Activated T-cell treated with anti-CD3 and anti-CD28 coated beads, Interleukin-2, amount 50 U/mL, for 4 hours (primary cell): ENCODE data around the gene SNAI3. TPM values are rescaled to one million over a fixed set of nuclear protein-coding genes. Genes with fewer than 3 reads are reported as not detected.

Source experiments
- ATAC-seq, 2 donors: fragments of 200-7000 bp; cut with Tn5 transposase; one replicate each; pipeline ENCODE4 v1.10.0; 2021
- DNase-seq: peaks from one replicate; pipeline ENCODE4 v3.0.0-alpha.2; 2020
- H3K27me3 Mint-ChIP-seq: one replicate; pipeline ENCODE4 v1.8.0; 2021; ENCODE audit warnings: low read depth, mixed read lengths
- H3K36me3 Mint-ChIP-seq: one replicate; pipeline ENCODE4 v1.8.0; 2022; ENCODE audit warnings: mixed read lengths; ENCODE audit not compliant: insufficient read depth
- H3K4me1 Mint-ChIP-seq: one replicate; pipeline ENCODE4 v1.8.0; 2021; ENCODE audit warnings: low read depth, mixed read lengths
- H3K4me3 Mint-ChIP-seq: one replicate; pipeline ENCODE4 v1.8.0; 2021; ENCODE audit warnings: mild to moderate bottlenecking, moderate library complexity, mixed read lengths
- H3K9me3 Mint-ChIP-seq: one replicate; pipeline ENCODE4 v1.8.0; 2021; ENCODE audit warnings: mixed read lengths
- total RNA-seq, 3 donors: library from RNA; stranded (reverse); gene quantifications; one replicate each; pipeline ENCODE4 v1.2.1, GENCODE V29; 2021

SNAI3 gene
- total RNA-seq, 3 donors from 2014 or later = 0.90 to 1.3 (median 1.2) TPM

- DNase-seq = peak; percentile 93
- Mint-ChIP-seq H3K4me1 (peaks cover 16% of the 10 kb centered on the region), H3K9me3 (no peaks in the 10 kb centered on the region), H3K4me3 (peak within 1 kb of the TSS; percentile 91), H3K27me3 (no peaks in the 10 kb centered on the region), H3K36me3 (peaks cover 3% of the 10 kb centered on the region)
- peak; percentile 99 for ATAC-seq
Observed at GRCh38 chr16:88662843-88663606, 23.3 kb downstream of the SNAI3 start, which contains the start of gene MVD. MVD (minus strand) TSS chr16:88663091; CDS start chr16:88663080, 11 bp downstream.

- H3K4me1 Mint-ChIP-seq = peaks cover 16% of the 10 kb centered on the region
- no peaks in the 10 kb centered on the region for H3K27me3 Mint-ChIP-seq
- peaks cover 3% of the 10 kb centered on the region for H3K36me3 Mint-ChIP-seq
- ATAC-seq = peak in 1 of 2 donors; percentile 0
- H3K4me3 Mint-ChIP-seq = peak overlapping the region; percentile 91
- no peaks in the 10 kb centered on the region for H3K9me3 Mint-ChIP-seq
- DNase-seq = no peak
Observed at GRCh38 chr16:88662222-88662842, 24.0 kb downstream of the SNAI3 start.

GRCh38 chr16:88661468-88661867, 24.8 kb downstream of the SNAI3 start:
- no peak for ATAC-seq
- Mint-ChIP-seq H3K36me3 (peaks cover 3% of the 10 kb centered on the region), H3K4me3 (peak overlapping the region; percentile 52), H3K9me3 (no peaks in the 10 kb centered on the region), H3K4me1 (peaks cover 16% of the 10 kb centered on the region), H3K27me3 (no peaks in the 10 kb centered on the region)
- no peak for DNase-seq

DNA sequence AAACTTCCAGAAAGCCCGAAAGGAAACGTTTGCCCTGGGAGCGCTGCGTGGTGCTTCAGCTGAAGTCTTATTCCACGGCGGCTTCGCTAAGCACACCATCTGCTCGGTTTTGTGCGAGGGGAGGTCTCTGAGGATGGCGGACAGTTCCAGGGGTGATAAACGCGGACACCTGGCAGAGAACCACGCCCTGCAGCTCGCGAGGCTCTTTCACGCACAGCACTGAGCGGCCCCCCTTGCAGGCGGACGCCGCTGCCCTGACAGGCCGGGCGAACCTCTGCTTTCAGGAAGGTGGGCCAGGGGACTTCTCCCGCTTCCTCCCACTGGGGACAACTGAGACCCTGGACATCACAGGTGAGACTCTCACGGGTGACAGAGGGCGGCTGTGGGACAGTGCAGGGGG, 27.1 kb downstream of the SNAI3 start:
- no peak for DNase-seq
- H3K4me1 Mint-ChIP-seq = peaks cover 14% of the 10 kb centered on the region
- no peak overlapping the region for H3K4me3 Mint-ChIP-seq
- H3K36me3 Mint-ChIP-seq = peaks cover 6% of the 10 kb centered on the region
- H3K27me3 Mint-ChIP-seq = no peaks in the 10 kb centered on the region
- no peaks in the 10 kb centered on the region for H3K9me3 Mint-ChIP-seq
- ATAC-seq = no peak

DNA sequence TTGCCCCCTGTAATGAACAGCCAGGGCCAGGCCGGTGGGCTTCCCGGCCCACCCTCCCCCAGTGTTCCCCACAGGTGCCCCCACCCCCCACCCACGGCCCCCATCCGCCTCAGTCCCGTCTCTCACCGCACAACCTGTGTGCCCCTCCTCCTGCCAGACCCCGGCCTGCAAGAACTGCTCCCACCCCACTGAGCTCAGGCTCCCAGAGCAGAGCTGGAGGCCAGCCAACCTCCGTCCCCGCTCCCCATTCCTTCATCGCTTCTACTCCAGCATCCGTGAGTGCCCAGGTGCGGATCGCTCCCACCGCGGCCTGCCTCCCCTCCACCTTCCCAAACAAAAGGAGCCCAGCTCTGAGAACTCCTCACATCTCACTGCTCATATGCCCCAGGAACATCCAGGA, 27.6 kb downstream of the SNAI3 start:
- DNase-seq (no peak), ATAC-seq (no peak)
- Mint-ChIP-seq H3K27me3 (no peaks in the 10 kb centered on the region), H3K9me3 (no peaks in the 10 kb centered on the region), H3K4me1 (peaks cover 11% of the 10 kb centered on the region), H3K4me3 (no peak overlapping the region), H3K36me3 (peaks cover 6% of the 10 kb centered on the region)

DNA sequence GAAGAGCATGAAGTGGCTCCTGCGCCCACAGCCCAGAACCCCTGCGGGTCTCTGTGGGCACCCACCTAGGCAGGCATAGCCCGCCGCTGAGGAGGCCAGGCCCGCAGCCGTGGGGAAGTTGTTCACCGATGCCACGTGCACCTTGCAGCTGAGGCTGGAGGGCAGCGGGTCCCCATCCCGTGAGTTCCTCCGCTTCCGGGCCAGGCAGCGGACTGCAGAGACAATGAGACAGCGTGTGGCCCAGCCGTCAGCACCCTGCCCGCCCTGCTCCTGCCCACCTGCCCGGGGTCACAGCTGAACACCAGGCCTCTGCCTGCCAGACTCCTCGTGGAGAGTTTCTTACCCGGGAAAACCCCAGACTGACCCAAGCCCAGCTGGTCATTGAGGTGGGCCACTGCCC, 28.9 kb downstream of the SNAI3 start:
- no peak for ATAC-seq
- Mint-ChIP-seq H3K4me1 (peaks cover 9% of the 10 kb centered on the region), H3K4me3 (no peak overlapping the region), H3K27me3 (no peaks in the 10 kb centered on the region), H3K36me3 (peaks cover 6% of the 10 kb centered on the region), H3K9me3 (no peaks in the 10 kb centered on the region)
- DNase-seq = no peak

DNA sequence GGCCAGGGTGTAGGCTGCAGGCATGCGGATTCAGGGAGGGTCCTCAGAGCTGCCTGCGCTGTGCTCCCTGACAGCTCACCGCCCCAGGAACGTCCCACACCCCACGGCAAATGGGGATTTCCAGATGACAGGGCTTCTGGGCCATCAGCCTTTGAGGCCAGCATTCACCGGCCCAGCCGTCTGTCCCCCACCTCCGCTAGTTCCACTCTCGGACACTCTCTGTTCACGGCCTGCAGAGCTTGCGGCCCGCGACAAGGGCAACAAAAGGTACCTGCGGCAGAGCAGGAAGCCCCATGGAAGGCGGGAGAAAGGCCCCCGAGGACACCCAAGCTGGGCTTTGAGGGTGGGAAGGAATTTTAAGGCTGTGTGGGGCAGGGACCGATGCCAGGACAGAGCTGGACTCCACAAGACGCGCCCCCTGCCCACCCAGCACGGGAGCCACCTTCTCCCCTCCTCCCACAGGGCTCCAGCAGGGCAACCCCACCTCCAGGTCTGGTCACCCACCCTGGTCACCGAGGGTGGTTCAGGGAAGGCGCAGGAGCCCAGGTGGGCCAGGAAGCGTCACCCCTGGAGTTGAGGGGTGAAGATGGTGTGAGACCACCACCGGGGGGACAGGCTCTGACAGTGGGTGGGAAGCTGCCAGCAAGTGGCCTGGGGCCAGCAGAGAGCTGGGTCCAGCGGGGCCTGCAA, 29.9 kb downstream of the SNAI3 start:
- H3K27me3 Mint-ChIP-seq = no peaks in the 10 kb centered on the region
- peaks cover 6% of the 10 kb centered on the region for H3K36me3 Mint-ChIP-seq
- DNase-seq (no peak), ATAC-seq (no peak)
- no peak overlapping the region for H3K4me3 Mint-ChIP-seq
- peaks cover 7% of the 10 kb centered on the region for H3K4me1 Mint-ChIP-seq
- no peaks in the 10 kb centered on the region for H3K9me3 Mint-ChIP-seq

GRCh38 chr16:88655733-88656281, 30.5 kb downstream of the SNAI3 start:
- no peaks in the 10 kb centered on the region for H3K27me3 Mint-ChIP-seq
- peaks cover 6% of the 10 kb centered on the region for H3K36me3 Mint-ChIP-seq
- H3K4me1 Mint-ChIP-seq = peaks cover 7% of the 10 kb centered on the region

GRCh38 chr16:88655053-88655732, 31.1 kb downstream of the SNAI3 start:
- Mint-ChIP-seq H3K27me3 (no peaks in the 10 kb centered on the region), H3K36me3 (peaks cover 5% of the 10 kb centered on the region), H3K4me1 (peaks cover 8% of the 10 kb centered on the region), H3K4me3 (no peak overlapping the region), H3K9me3 (no peaks in the 10 kb centered on the region)
- DNase-seq = no peak
- no peak for ATAC-seq

More at GRCh38 chr16:88655733-88656281, 30.5 kb downstream of the SNAI3 start:
- DNase-seq (no peak), ATAC-seq (no peak)
- H3K4me3 Mint-ChIP-seq = no peak overlapping the region
- no peaks in the 10 kb centered on the region for H3K9me3 Mint-ChIP-seq

DNA sequence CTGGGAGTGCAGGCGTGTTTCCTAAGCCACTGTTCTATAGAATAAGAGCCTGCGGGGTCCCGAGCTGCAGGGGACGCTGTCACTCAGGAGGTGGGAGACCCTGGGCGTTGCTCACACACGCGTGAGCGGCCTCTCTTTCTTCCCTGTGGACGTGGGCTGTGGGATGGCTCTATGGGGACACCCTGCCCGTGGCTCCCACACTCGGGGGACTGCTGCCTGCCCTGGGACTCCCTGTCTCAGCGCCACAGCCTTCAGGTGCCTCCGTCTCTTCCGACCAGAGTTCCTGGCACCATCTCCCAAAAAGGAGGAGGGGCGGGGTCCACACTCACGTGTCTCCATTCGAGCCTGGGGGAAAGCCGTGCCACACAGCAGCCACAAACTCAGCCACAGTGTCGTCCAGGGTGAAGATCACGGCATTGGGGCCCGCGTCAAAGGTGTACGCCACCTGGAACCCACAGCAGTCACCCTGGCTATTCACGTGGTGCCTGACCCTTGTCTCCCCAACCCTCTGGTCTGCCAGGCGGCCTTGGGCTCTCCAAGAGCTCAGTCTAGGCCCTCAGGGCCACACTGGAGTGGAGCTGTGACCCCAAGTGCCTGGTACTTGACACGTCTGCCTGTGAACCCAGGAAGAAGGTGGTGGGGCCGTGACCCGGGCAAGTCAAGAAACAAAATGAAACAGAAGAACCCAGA, 31.8 kb downstream of the SNAI3 start:
- Mint-ChIP-seq H3K27me3 (no peaks in the 10 kb centered on the region), H3K9me3 (no peaks in the 10 kb centered on the region), H3K4me3 (no peak overlapping the region), H3K4me1 (peaks cover 14% of the 10 kb centered on the region), H3K36me3 (peaks cover 3% of the 10 kb centered on the region)
- ATAC-seq (no peak), DNase-seq (no peak)

- H3K36me3 Mint-ChIP-seq = peaks cover 3% of the 10 kb centered on the region
- DNase-seq = no peak
- H3K4me1 Mint-ChIP-seq = peaks cover 19% of the 10 kb centered on the region
- H3K27me3 Mint-ChIP-seq = no peaks in the 10 kb centered on the region
- no peaks in the 10 kb centered on the region for H3K9me3 Mint-ChIP-seq
- ATAC-seq = no peak
- H3K4me3 Mint-ChIP-seq = no peak overlapping the region
Observed at GRCh38 chr16:88653596-88654362, 32.5 kb downstream of the SNAI3 start.

DNA sequence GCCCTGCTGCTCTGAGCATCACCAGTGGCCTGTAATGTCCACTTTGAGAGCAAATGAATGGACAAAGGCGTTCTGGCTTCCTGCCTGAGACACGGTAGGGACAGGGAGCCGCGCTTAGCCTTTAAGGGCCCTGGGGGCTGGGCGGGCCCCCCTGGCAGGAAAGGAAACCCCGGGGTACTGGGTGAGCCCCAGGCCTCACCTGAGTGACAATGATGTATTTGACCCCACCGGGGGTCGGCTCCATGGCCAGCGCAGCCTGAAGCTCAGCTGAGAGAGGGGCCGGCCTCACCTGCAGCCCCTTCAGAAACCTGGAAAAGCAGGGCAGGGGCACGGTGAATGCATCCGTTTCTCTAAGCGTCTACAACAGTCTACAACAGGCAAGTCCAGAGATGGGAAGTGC, 33.2 kb downstream of the SNAI3 start:
- ATAC-seq (no peak), DNase-seq (no peak)
- Mint-ChIP-seq H3K4me3 (no peak overlapping the region), H3K36me3 (peaks cover 3% of the 10 kb centered on the region), H3K4me1 (peaks cover 19% of the 10 kb centered on the region), H3K27me3 (no peaks in the 10 kb centered on the region), H3K9me3 (no peaks in the 10 kb centered on the region)

- H3K27me3 Mint-ChIP-seq = no peaks in the 10 kb centered on the region
- peaks cover 3% of the 10 kb centered on the region for H3K36me3 Mint-ChIP-seq
- peaks cover 19% of the 10 kb centered on the region for H3K4me1 Mint-ChIP-seq
- no peaks in the 10 kb centered on the region for H3K9me3 Mint-ChIP-seq
- no peak for DNase-seq
- no peak overlapping the region for H3K4me3 Mint-ChIP-seq
- no peak for ATAC-seq
Observed at GRCh38 chr16:88652762-88653063, 33.6 kb downstream of the SNAI3 start.
